GM19328 (cell line): ENCODE results near the gene CNN1.
A peak's percentile ranks its signal among the peaks of the same experiment; 100 is the strongest.
"Not testable (repeated sequence)": the region's sequence is repeated elsewhere in the genome, so short reads cannot be mapped to it uniquely, and the experiment has no call there.

ENCODE experiments used
- ATAC-seq: cut with Tn5 transposase; IDR thresholded peaks from one replicate; pipeline ENCODE4 v1.9.1; 2021; ENCODE audit warnings: mild to moderate bottlenecking, moderate library complexity; ENCODE audit not compliant: unreplicated experiment

Gene CNN1

GRCh38 chr19:11564082-11564807 is 25.6 kb downstream of the CNN1 start:
- ATAC-seq, result not testable (repeated sequence)

DNA sequence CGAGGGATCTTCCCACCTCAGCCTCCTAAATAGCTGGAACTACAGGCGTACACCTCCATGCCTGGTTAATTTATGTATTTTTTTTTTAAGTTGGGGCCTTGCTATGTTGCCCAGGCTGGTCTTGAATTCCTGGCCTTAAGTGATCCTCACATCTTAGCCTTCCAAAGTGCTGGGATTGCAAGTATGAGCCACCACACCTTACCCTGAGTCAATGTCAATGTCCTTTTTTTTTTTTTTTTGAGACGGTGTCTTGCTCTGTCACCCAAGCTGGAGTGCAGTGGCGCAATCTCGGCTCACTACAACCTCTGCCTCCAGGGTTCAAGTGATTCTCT is 27.0 kb downstream of the CNN1 start:
- not testable (repeated sequence) for ATAC-seq

- no peak for ATAC-seq
Measured at GRCh38 chr19:11566164-11566563, 27.5 kb downstream of the CNN1 start.

DNA sequence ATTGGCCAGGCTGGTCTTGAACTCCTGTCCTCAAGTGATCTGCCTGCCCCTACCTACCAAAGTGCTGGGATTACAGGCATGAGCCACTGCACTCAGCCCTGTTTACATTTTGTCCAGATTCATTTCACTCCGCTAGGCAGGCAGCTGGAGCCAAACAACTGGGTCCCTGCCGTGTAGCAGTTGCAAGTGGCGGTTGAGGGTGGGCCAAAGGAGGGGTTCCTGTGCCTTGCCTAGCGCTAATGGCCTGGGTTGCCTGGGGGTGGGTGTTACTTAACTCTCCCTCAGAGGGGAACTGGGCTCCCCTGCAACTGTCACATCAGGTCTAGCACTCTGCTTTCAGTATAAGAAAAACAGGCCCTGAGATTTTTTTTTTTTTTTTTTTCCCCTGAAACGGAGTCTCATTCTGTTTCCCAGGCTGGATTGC is 31.4 kb downstream of the CNN1 start:
- no peak for ATAC-seq

GRCh38 chr19:11573354-11573753 is 34.7 kb downstream of the CNN1 start:
- ATAC-seq, result not testable (repeated sequence)

DNA sequence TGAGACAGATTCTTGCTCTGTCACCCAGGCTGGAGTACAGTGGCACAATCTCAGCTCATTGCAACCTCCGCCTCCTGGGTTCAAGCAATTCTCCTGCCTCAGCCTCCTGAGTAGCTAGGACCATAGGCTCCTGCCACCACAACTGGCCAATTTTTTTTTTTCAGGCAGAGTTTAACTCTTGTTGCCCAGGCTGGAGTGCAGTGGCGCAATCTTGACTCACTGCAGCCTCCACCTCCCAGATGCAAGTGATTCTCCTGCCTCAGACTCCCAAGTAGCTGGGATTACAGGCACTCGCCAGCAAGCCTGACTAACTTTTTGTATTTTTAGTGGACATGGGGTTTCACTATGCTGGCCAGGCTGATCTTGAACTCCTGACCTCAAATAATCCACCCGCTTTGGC is 35.1 kb downstream of the CNN1 start:
- ATAC-seq, result not testable (repeated sequence)

DNA sequence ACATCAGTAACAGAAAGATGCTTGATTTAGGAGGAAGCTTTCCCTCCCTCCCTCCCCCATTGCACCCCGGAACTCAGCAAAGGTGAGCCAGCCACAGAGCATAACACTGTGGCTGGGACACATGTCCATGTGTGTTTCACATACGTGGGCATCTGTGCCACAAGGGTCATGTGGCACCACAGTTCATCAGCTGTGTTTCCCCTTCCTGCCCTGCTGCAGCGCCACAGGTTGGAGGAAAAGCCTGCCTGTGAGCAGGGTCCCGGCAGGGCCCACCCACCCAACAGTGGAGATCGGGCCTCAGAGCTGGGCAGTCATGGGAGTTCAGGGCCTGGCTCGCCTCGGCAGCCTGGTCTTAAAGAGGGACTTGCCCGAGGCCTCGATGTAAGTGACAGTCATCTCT is 36.0 kb downstream of the CNN1 start:
- no peak for ATAC-seq

DNA sequence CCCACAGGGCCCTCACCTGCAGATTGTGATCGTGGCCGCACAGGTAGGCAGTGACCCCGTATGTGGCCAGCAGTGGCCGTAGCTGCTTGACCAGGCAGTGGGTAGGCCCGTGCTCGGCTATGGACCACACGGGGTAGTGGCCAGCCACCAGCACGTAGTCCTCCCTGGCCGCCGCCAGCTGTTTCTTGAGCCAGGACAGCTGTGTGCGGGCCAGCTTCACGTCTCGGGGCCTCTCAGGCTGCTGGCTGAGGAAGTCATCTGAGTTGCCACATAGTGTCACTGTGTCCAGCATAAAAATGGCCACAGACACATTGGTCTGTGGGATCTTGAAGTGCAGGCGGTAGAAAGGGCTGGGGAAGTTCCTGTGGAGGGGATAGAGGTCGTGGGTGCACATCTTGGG is 37.6 kb downstream of the CNN1 start:
- no peak for ATAC-seq

- no peak for ATAC-seq
Measured at GRCh38 chr19:11577451-11578257, 39.0 kb downstream of the CNN1 start, which contains the start of gene ACP5. Gene ACP5, minus strand, starts transcription at chr19:11577645. Its CDS starts 328 bp downstream, at chr19:11577317.

DNA sequence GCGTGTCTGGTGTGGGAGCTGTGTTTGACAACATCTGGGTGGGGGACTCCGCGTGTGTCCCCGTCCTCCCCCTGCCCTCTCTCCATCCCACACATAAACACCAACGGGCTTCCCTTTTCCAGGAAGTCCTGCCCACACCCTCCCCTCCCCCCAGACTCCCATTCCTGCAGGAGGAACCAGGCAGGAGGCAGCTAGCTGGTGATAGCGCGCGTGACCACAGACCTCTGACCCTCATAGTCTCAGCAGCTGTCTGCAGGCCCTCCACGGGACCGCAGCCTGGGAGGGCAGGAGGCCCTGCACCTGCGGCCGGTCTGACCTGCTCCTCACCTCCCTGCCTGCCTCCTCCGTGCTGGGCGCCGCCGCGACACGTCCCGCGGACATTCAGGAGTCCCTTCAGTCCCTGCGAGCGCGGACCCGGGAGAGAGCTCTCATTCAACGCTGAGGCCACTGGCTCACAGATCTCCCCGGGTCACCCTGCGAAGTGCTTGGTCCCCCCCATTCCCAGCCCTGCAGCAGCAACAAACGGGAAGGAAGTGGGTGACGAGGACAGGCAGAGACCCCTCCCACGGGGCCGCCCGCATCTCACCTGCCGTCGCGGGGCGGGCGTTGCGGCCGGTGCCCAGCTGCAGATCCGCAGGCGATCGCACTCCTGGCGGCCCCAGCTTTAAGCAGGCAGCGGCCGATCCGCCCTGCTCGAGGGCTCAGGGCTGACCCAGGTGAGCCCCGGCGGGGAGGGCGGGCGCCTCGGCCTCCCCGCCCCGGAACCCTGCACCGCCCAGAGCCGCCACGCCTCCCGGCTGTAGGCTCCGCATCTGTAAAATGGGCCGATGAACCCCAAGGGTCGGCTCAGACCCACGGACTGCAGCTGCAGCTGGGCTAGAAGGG is 39.8 kb downstream of the CNN1 start:
- no peak for ATAC-seq

- ATAC-seq, result no peak
Measured at GRCh38 chr19:11580116-11580515, 41.5 kb downstream of the CNN1 start.

- ATAC-seq, result peak; percentile 77
Measured at GRCh38 chr19:11581740-11582139, 43.1 kb downstream of the CNN1 start.

DNA sequence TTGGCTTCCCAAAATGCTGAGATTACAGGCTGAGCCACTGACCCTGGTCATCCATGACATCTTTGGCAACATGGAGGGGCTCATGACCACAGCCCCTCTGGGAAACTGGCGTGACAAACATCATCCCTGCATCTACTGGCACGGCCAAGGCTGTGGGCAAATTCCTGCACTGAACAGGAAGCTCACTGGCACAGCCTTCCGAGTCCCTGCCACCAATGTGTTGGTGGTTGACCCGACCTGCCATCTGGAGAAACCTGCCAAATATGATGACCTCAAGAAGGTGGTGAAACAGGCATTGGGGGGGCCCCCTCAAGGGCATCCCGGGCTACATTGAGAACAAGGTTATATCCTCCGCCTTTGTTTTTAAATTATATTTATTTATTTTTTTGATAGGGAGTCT is 47.7 kb downstream of the CNN1 start:
- ATAC-seq, result no peak

- no peak for ATAC-seq
Measured at GRCh38 chr19:11587302-11587974, 48.8 kb downstream of the CNN1 start.

GRCh38 chr19:11587975-11588631 is 49.5 kb downstream of the CNN1 start:
- ATAC-seq, result no peak

DNA sequence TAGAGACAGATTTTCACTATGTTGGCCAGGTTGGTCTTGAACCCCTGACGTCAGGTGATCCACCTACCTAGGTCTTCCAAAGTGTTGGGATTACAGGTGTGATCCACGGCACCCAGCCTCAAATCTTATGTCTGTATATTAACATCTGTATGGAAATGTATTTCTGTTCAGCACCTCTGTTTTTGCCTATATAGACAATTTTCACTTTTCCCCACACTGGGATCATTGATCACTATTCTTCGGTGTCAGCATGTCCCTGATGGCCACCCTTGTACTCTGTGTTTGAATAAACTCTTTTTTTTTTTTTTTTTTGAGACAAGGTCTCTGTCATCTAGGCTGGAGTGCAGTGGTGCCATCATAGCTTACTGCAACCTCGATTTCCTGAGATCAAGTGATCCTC is 55.4 kb downstream of the CNN1 start:
- ATAC-seq, result no peak

DNA sequence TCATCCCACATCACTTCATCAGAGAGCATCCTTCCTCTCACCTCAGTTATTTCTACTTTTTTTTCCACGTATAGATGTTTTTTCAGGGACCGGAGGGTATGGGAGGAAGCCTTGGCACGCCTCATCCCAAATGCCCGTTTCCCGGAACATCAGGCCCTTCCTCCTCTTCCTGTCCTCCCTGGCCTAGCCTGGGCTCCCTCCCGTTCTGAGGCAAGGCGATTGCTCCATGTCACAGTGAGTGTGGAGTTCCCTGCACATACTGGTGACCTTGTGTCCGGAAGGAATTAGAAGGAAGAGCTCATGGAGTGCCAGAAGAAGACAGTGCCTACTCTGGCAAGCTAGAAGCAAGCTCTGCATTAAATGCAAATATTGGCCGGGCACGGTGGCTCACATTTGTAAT is 57.5 kb downstream of the CNN1 start:
- ATAC-seq, result no peak

DNA sequence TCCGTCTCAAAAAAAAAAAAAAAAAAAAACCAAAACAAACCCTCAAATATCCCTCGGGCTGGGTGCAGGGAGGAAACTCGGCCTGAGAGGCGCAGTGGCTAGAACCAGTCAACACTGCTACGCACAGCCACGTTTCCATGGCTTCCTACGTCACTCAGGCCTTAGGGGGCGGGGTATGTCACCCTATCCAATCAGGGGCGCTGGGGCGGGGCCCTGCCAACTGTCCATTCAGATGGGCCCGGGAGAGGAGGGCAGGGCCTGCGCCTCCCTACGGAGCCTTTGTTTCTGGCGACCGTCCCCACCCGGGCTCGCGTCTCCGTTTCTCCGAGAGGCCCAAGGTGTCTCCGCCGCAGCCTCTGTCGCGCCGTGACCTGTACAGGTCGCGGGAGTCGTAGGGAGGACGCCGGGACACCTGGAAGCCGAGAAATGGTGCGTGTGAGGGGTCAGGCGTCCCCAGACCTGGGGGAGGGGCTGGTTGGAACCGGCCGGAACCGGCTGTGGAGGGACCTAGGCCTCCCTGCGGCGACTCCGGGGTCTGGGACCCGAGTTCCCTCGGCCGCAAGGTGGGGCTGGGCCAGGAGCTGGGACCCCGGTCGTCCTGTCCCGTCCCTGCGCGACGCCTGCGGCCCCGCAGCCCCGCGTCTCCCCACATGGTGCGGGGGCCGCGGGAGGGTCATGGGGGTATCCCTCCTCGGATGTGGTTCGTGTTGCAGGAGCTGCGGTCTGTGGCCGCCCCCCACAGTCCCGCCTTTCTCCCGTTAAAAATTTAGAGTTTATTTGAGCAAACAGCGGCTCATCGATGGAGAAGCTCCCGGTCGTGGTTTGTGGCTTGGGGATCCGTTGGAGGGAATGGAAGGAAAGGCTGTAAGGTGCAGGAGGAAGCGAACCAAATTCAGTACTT is 58.8 kb downstream of the CNN1 start, which contains the start of gene ZNF627:
TSS of gene ZNF627 (plus strand) at position 282 of the 901 bp plus-strand sequence. CDS start at position 427, 145 bp downstream.
- peak; percentile 98 for ATAC-seq

GRCh38 chr19:11598103-11598483 is 59.4 kb downstream of the CNN1 start:
- ATAC-seq, result no peak
